ENCODE measurements around the gene COPS6. TPM values are rescaled to one million over a fixed set of nuclear protein-coding genes. Genes with fewer than 3 reads are reported as not detected.

Gene COPS6
- total RNA-seq, 4 donors from 2014 or later, result 22.3 to 42.7 (median 30.0) TPM

DNA sequence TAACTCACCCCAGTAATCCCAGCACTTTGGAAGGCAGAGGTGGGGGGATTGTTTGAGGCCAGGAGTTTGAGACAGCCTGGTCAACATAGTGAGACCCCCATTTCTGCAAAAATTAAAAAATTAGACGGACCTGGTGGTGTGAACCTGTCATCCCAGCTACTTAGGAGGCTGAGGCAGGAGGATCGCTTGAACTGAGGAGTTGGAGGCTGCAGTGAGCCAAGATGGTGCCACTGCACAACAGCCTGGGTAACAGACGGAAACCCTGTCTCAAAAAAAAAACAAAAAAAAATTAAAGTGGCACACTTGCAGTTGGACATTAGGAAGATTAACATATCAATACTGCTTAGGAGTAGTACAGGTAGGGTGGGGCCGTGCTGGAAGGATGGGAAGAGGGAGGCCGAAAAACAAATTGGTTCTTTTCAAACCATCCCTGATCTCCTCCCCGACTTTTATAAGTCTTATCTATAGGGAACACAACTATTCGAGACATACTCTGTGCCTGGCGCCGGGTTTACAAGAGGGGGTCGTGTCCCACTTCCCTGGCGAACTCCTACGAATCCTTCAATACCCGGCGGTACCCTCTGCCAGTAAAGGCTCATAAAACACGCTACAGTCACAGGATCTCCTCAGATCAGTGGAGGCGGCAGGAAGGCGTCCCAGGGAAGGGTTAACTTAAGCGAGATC is 29.8 kb downstream of the COPS6 start:
- TF ChIP-seq, protein P1, sequence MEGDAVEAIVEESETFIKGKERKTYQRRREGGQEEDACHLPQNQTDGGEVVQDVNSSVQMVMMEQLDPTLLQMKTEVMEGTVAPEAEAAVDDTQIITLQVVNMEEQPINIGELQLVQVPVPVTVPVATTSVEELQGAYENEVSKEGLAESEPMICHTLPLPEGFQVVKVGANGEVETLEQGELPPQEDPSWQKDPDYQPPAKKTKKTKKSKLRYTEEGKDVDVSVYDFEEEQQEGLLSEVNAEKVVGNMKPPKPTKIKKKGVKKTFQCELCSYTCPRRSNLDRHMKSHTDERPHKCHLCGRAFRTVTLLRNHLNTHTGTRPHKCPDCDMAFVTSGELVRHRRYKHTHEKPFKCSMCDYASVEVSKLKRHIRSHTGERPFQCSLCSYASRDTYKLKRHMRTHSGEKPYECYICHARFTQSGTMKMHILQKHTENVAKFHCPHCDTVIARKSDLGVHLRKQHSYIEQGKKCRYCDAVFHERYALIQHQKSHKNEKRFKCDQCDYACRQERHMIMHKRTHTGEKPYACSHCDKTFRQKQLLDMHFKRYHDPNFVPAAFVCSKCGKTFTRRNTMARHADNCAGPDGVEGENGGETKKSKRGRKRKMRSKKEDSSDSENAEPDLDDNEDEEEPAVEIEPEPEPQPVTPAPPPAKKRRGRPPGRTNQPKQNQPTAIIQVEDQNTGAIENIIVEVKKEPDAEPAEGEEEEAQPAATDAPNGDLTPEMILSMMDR (IDR thresholded peaks at IDR 0.05), result no peak
- no peak for TF ChIP-seq POLR2A (IDR thresholded peaks at IDR 0.05)
- no peak for DNase-seq (ENCODE audit: low spot score in 2 of 2)
- intact Hi-C loops (cut with DNase I; ENCODE audit: low total_unique reads), result no loop called here
- 17 to 21% methylated on average over 18 of the region's 18 CpGs for WGBS, 2 donors
- H3K4me3 ChIP-seq (ENCODE audit: low read depth, poor library complexity, severe bottlenecking), result peak overlapping the region; percentile 72

DNA sequence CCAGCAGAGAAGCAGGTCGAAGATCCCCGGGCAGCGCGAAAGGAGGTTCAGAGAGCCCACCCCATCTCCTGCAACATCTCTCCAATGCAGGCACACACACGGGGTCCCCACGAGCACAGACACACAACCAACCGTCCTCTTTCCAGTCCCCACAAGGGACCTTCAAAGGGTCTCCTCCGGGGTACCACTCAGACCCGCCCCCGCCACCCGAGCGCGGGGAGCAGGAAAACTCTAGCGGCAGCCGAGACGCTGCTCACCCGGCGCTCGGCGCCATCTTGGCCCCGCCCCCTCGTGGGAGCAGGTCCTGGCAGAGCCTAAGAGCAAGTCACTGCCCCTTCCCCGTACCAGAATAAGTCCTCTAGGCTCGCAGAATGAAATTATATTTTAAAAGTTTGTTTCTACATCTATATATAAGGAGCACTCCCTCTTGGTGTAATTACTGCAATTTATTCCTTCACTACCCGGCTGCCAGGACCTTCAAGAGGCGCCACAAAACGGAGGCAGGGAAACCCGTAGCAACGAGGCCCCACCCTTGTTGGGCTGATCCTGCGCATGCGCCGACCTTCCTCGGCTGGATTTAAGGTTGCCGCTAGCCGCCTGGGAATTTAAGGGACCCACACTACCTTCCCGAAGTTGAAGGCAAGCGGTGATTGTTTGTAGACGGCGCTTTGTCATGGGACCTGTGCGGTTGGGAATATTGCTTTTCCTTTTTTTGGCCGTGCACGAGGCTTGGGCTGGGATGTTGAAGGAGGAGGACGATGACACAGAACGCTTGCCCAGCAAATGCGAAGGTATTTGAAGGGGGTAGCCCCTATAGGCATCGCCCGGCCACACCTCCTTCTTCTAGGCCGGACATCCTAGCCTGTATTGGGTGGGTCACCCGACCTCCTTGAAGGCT is 30.6 kb downstream of the COPS6 start, which contains the start of the genes CNPY4 and TAF6:
CNPY4 (plus strand) TSS at position 563 of the 898 bp plus-strand sequence; CDS start at position 674, 111 bp downstream.
TAF6 (minus strand) TSS at position 287 of the 898 bp plus-strand sequence. CDS start 5,149 bp downstream, outside the sequence.
- intact Hi-C loops (cut with DNase I; ENCODE audit: low total_unique reads), result no loop called here
- WGBS, 2 donors, result 0 to 1% methylated on average over 43 to 49 of the region's 49 CpGs
- H3K4me3 ChIP-seq (ENCODE audit: low read depth, poor library complexity, severe bottlenecking), result peak within 1 kb of the TSS; percentile 72
- TF ChIP-seq, protein P1 (IDR thresholded peaks at IDR 0.05), result no peak
- TF ChIP-seq POLR2A (IDR thresholded peaks at IDR 0.05), result no peak
- peak; percentile 95 to 99 for DNase-seq (ENCODE audit: low spot score in 2 of 2)

DNA sequence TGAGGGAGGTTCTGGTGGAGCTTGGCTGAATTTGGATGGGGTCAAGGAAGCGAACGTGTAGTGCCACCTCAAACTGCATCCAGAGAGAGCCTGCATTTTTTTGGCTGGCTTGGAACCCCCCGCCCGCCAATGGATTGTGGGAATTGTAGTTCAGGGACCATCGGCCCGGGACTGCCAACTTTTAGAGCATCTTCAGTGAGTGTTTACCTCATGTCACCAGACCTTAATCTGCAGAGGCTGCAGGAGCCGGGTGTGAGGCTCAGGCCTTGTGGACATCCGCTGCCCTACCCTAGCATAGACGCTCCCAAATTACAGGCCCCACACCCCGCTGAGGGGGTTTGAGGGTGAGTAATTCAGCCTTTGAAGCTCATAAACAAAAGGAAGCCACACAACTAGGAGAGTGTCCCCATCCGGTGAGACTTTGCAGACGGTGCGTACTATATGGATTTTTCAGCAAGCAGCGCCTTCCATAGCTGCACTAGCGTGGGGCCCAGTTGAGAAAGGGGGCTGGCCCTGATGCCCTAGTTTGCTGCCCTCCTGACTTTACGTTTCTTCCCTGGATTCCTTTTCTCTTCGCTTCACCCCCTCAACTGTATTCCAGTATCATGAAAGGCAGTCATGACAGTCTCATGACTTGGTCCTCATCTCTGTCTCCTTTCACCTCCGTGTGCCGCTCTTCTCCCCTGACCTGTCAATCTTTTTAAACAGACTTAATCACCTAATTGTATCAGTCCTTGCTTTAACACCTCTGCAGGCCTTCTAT is 31.4 kb downstream of the COPS6 start:
- H3K4me3 ChIP-seq (ENCODE audit: low read depth, poor library complexity, severe bottlenecking), result peak overlapping the region; percentile 57
- TF ChIP-seq, protein P1 (IDR thresholded peaks at IDR 0.05), result no peak
- TF ChIP-seq POLR2A (IDR thresholded peaks at IDR 0.05), result no peak
- intact Hi-C loops (cut with DNase I; ENCODE audit: low total_unique reads), result no loop called here
- 17 to 20% methylated on average over 19 of the region's 19 CpGs for WGBS, 2 donors
- peak; percentile 64 to 95 for DNase-seq (ENCODE audit: low spot score in 2 of 2)

DNA sequence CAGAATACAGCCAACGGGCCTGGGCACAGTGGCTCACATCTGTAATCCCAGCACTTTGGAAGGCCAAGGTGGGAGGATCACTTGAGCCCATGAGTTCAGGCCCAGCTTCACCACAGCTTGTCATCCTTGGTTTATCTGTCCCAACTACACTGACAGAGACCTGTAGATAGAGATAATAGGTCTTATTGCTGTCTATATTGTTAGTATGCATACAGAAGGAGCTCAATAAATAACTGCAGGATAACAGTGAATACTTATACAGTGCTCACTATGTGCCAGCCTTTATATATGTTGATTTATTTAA is 31.9 kb downstream of the COPS6 start:
- WGBS, 2 donors, result 32 to 37% methylated on average over 1 of the region's 1 CpG
- H3K4me3 ChIP-seq (ENCODE audit: low read depth, poor library complexity, severe bottlenecking), result no peak overlapping the region
- DNase-seq (ENCODE audit: low spot score in 2 of 2), result no peak
- TF ChIP-seq, protein P1 (IDR thresholded peaks at IDR 0.05), result no peak
- no peak for TF ChIP-seq POLR2A (IDR thresholded peaks at IDR 0.05)
- intact Hi-C loops (cut with DNase I; ENCODE audit: low total_unique reads), result no loop called here

DNA sequence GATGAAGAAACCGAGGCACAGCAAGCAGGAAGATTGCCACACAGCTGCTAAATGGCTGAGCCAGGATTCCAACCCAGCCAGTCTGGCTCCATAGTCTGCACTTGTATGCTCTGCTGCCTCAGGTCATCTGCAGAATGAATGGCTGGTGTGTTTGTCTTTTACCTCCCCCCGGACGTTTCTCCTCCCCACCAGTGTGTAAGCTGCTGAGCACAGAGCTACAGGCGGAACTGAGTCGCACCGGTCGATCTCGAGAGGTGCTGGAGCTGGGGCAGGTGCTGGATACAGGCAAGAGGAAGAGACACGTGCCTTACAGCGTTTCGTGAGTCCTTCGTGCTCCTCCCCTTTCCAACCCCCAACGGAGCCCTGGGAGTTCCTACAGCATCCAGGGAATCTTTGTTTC is 33.3 kb downstream of the COPS6 start:
- intact Hi-C loops (cut with DNase I; ENCODE audit: low total_unique reads), result no loop called here
- TF ChIP-seq, protein P1 (IDR thresholded peaks at IDR 0.05), result no peak
- no peak for TF ChIP-seq POLR2A (IDR thresholded peaks at IDR 0.05)
- H3K4me3 ChIP-seq (ENCODE audit: low read depth, poor library complexity, severe bottlenecking), result no peak overlapping the region
- WGBS, 2 donors, result 49 to 56% methylated on average over 13 of the region's 13 CpGs
- DNase-seq (ENCODE audit: low spot score in 2 of 2), result no peak
